Measurements from ENCODE around the gene DENND4C. TPM values are rescaled to one million over a fixed set of nuclear protein-coding genes. Genes with fewer than 3 reads are reported as not detected.
A peak's percentile ranks its signal among the peaks of the same experiment; 100 is the strongest.

Gene DENND4C
- 65.1 and 83.7 TPM in 2 replicates for total RNA-seq

- Histone ChIP-seq H4K20me1 (ENCODE audit: insufficient read depth, low read length) (peaks cover 29% of the 10 kb centered on the region), H3K27ac (ENCODE audit: low read depth, low read length) (peak within 1 kb of the TSS; percentile 80), H3K4me3 (ENCODE audit: insufficient read depth, low read length) (peak within 1 kb of the TSS; percentile 97), H3K4me1 (ENCODE audit: insufficient read depth, low read length) (peaks cover 16% of the 10 kb centered on the region), H2AFZ (ENCODE audit: low read length) (peak within 1 kb of the TSS; percentile 97), H3K4me2 (ENCODE audit: insufficient read depth, low read length) (peak within 1 kb of the TSS; percentile 95), H3K36me3 (ENCODE audit: insufficient read depth, low read length) (no peaks in the 10 kb centered on the region), H3K79me2 (ENCODE audit: insufficient read depth, low read length) (peaks cover 49% of the 10 kb centered on the region), H3K27me3 (ENCODE audit: insufficient read depth, low read length) (no peaks in the 10 kb centered on the region), H3K9me3 (ENCODE audit: low read depth, low read length) (no peaks in the 10 kb centered on the region)
- TF ChIP-seq CTCF (IDR thresholded peaks at IDR 0.05; ENCODE audit: extremely low read depth, low read depth, low read length) = no peak
- DNase-seq (ENCODE audit: insufficient read length, low spot score, missing footprints) = peak; percentile 96
Measured at GRCh38 chr9:19230355-19231125, at the start of gene DENND4C. Gene DENND4C, plus strand, starts transcription at chr9:19230693. Its CDS starts 45,482 bp downstream, at chr9:19276175.

GRCh38 chr9:19180991-19181390 lies 49.5 kb upstream of the DENND4C start:
- Histone ChIP-seq H2AFZ (ENCODE audit: low read length) (peak overlapping the region; percentile 29), H3K79me2 (ENCODE audit: insufficient read depth, low read length) (no peaks in the 10 kb centered on the region)
- DNase-seq (ENCODE audit: insufficient read length, low spot score, missing footprints) = no peak

GRCh38 chr9:19181561-19181960 lies 48.9 kb upstream of the DENND4C start:
- Histone ChIP-seq H3K4me2 (ENCODE audit: insufficient read depth, low read length) (no peak overlapping the region), H3K79me2 (ENCODE audit: insufficient read depth, low read length) (no peaks in the 10 kb centered on the region), H4K20me1 (ENCODE audit: insufficient read depth, low read length) (no peaks in the 10 kb centered on the region), H3K9me3 (ENCODE audit: low read depth, low read length) (no peaks in the 10 kb centered on the region), H3K4me1 (ENCODE audit: insufficient read depth, low read length) (peaks cover 16% of the 10 kb centered on the region), H3K36me3 (ENCODE audit: insufficient read depth, low read length) (no peaks in the 10 kb centered on the region), H2AFZ (ENCODE audit: low read length) (no peak overlapping the region), H3K27ac (ENCODE audit: low read depth, low read length) (no peak overlapping the region), H3K27me3 (ENCODE audit: insufficient read depth, low read length) (no peaks in the 10 kb centered on the region), H3K4me3 (ENCODE audit: insufficient read depth, low read length) (no peak overlapping the region)
- no peak for TF ChIP-seq CTCF (IDR thresholded peaks at IDR 0.05; ENCODE audit: extremely low read depth, low read depth, low read length)
- no peak for DNase-seq (ENCODE audit: insufficient read length, low spot score, missing footprints)

More at GRCh38 chr9:19180991-19181390, 49.5 kb upstream of the DENND4C start:
- Histone ChIP-seq H3K27me3 (ENCODE audit: insufficient read depth, low read length) (no peaks in the 10 kb centered on the region), H3K27ac (ENCODE audit: low read depth, low read length) (no peak overlapping the region), H3K4me1 (ENCODE audit: insufficient read depth, low read length) (peaks cover 16% of the 10 kb centered on the region), H3K4me3 (ENCODE audit: insufficient read depth, low read length) (no peak overlapping the region), H3K9me3 (ENCODE audit: low read depth, low read length) (no peaks in the 10 kb centered on the region), H4K20me1 (ENCODE audit: insufficient read depth, low read length) (no peaks in the 10 kb centered on the region), H3K36me3 (ENCODE audit: insufficient read depth, low read length) (no peaks in the 10 kb centered on the region), H3K4me2 (ENCODE audit: insufficient read depth, low read length) (no peak overlapping the region)
- no peak for TF ChIP-seq CTCF (IDR thresholded peaks at IDR 0.05; ENCODE audit: extremely low read depth, low read depth, low read length)

GRCh38 chr9:19184144-19184917 lies 46.2 kb upstream of the DENND4C start:
- peak overlapping the region; percentile 71 for H3K4me2 ChIP-seq (ENCODE audit: insufficient read depth, low read length)
- H3K36me3 ChIP-seq (ENCODE audit: insufficient read depth, low read length) = no peaks in the 10 kb centered on the region
- DNase-seq (ENCODE audit: insufficient read length, low spot score, missing footprints) = peak; percentile 92
- no peaks in the 10 kb centered on the region for H3K79me2 ChIP-seq (ENCODE audit: insufficient read depth, low read length)
- H3K9me3 ChIP-seq (ENCODE audit: low read depth, low read length) = no peaks in the 10 kb centered on the region
- peaks cover 16% of the 10 kb centered on the region for H3K4me1 ChIP-seq (ENCODE audit: insufficient read depth, low read length)
- no peaks in the 10 kb centered on the region for H4K20me1 ChIP-seq (ENCODE audit: insufficient read depth, low read length)
- peak overlapping the region; percentile 2 for H3K4me3 ChIP-seq (ENCODE audit: insufficient read depth, low read length)
- peak overlapping the region; percentile 77 for H2AFZ ChIP-seq (ENCODE audit: low read length)
- H3K27me3 ChIP-seq (ENCODE audit: insufficient read depth, low read length) = no peaks in the 10 kb centered on the region
- TF ChIP-seq CTCF (IDR thresholded peaks at IDR 0.05; ENCODE audit: extremely low read depth, low read depth, low read length) = no peak
- H3K27ac ChIP-seq (ENCODE audit: low read depth, low read length) = peak overlapping the region; percentile 91

Data from osteoblast (primary cell).